Peyer's patch (tissue), 4 donors: ENCODE measurements around the gene VRK3.

Source experiments
- CTCF ChIP-seq, 6 experiments: fragments of 450-650 bp in 4 of 6; fragments of 200-600 bp in 2 of 6; sonication (generic) in 1 of 6; IDR thresholded peaks; one replicate each; pipeline ENCODE4 v1.5.1; 2017 to 2019; ENCODE audit warnings: antibody characterized with exemption in 6 of 6, mild to moderate bottlenecking in 3 of 6, moderate library complexity in 1 of 6
- POLR2A ChIP-seq, 2 donors: fragments of 450-650 bp; IDR thresholded peaks; one replicate each; pipeline ENCODE4 v1.5.1; 2017; ENCODE audit warnings: antibody characterized with exemption in 2 of 2, mild to moderate bottlenecking in 2 of 2, moderate library complexity in 2 of 2

GRCh38 chr19:50025794-50026549 lies 800 bp upstream of the VRK3 start, which contains the start of gene ZNF473:
- TF ChIP-seq CTCF (IDR thresholded peaks at IDR 0.05) (no peak), POLR2A (IDR thresholded peaks at IDR 0.05) (peak in 1 of 2 donors; percentile 43)
